GM20431 (cell line): Measurements from ENCODE around the gene PLEKHM3.

ENCODE experiments used
- in situ Hi-C: fragments of 300-500 bp; cut with MseI, MboI; formaldehyde crosslinking; loops from one replicate; pipeline ENCODE4 v1.15.0; 2020; ENCODE audit warnings: low sequenced_read_pairs; ENCODE audit not compliant: unreplicated experiment

PLEKHM3 gene

GRCh38 chr2:207778298-207778882 lies 246.9 kb downstream of the PLEKHM3 start:
- in situ Hi-C loops = no loop called here

GRCh38 chr2:207777124-207777523 lies 248.2 kb downstream of the PLEKHM3 start:
- in situ Hi-C loops = no loop called here

GRCh38 chr2:207775473-207775872 lies 249.9 kb downstream of the PLEKHM3 start:
- in situ Hi-C loops = no loop called here

GRCh38 chr2:207772844-207773205 lies 252.5 kb downstream of the PLEKHM3 start:
- in situ Hi-C loops = loop anchor here (25.0 kb wide), 1 partner anchor 264 kb away; the partner anchor contains the start of gene PLEKHM3

DNA sequence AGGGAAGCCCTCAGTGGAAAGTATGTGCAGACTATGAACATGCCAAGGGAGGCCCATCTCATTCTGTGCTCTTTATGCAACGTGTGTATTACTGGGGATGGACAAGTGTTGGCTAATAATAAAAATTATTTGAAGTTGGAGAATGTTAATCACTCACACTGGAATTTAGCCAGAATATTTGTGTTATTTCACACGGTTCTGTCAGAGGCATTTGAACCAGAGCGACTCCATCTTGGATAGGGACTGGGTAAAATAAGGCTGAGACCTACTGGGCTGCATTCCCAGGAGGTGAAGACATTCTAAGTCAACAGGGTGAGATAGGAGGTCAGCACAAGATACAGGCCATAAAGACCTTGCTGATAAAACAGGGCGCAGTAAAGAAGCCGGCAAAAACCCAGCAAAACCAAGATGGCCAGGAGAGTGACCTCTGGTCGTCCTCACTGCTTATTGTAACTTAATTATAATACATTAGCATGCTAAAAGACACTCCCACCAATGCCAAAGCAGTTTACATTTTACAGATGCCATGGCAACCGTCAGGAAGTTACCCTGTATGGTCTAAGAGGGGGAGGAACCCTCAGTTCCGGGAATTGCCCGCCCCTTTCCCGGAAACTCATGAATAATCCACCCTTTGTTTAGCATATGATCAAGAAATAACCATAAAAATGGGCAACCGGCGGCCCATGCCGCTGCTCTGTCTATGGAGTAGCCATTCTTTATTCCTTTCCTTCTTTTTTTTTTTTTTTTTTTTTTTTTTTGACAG lies 253.1 kb downstream of the PLEKHM3 start:
- in situ Hi-C loops = loop anchor here (25.0 kb wide), 1 partner anchor 265 kb away; the partner anchor contains the start of gene PLEKHM3

- in situ Hi-C loops = loop anchor here (25.0 kb wide), 1 partner anchor 266 kb away; the partner anchor contains the start of gene PLEKHM3
Observed at GRCh38 chr2:207771421-207771820, 253.9 kb downstream of the PLEKHM3 start.
